Measurements from ENCODE around the gene DHRSX. TPM values are rescaled to one million over a fixed set of nuclear protein-coding genes. Genes with fewer than 3 reads are reported as not detected.
"Not testable (repeated sequence)": the region's sequence is repeated elsewhere in the genome, so short reads cannot be mapped to it uniquely, and the experiment has no call there.

The DHRSX gene
- total and polyA plus RNA-seq, 2 donors (not counting 3 experiments of a cell fraction or from before 2014, with no cell fraction given) = 27.1 to 37.7 TPM

DNA sequence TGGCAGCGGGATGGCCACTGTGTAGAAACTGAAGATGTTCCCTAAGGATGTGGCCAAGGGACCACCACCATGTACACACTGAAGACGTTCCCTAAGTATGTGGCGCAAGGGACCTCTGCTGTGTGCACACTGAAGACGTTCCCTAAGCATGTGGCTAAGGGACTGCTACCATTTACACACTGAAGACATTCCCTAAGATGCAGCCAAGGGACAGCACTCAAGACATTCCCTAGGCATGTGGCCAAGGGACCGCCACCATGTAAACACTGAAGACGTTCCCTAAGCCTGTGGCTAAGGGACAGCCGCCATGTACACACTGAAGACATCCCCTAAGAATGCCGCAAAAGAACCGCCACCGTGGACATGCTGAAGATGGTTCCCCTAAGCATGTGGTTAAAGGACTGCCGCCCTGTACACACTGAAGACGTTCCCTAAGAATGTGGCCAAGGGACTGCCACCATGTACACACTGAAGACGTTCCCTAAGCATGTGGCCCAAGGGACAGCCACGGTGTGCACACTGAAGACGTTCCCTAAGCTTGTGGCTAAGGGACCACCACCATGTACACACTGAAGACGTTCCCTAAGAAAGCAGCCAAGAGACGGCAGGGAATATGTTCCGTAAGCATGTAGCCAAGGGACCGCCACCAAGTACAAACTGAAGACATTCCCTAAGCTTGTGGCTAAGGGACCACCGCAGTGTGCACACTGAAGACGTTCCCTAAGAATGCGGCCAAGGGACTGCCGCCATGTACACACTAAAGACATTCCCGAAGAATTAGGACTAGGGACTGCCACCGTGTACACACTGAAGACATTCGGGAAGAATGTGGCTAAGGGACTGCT is 43.3 kb downstream of the DHRSX start:
- dilution Hi-C loops (cut with MboI; ENCODE audit: extremely low pct_ligation_motif_present, low sequenced_read_pairs) (no loop called here), intact Hi-C loops (cut with micrococcal nuclease) (no loop called here)
- H3K4me2 ChIP-seq (ENCODE audit: insufficient read depth, low read length) = no peak overlapping the region
- CTCF ChIA-PET = no interaction called here
- POLR2A ChIA-PET = no interaction called here
- H3K79me2 ChIP-seq (ENCODE audit: control insufficient read depth, insufficient read depth, low read length) = peaks cover 4% of the 10 kb centered on the region
- no peak overlapping the region for H3K4me3 ChIP-seq (replicated peaks in 1 of 3; ENCODE audit: insufficient read depth in 1 of 3, low read depth in 1 of 3, low read length in 3 of 3)
- no peaks in the 10 kb centered on the region for H3K4me1 ChIP-seq (ENCODE audit: control insufficient read depth, extremely low read depth, insufficient read depth, low read length)
- no peaks in the 10 kb centered on the region for H4K20me1 ChIP-seq (replicated peaks; ENCODE audit: control insufficient read depth, extremely low read depth, insufficient read depth, low read length)
- DNase-seq (ENCODE audit: low read depth, low spot score) (no peak), FAIRE-seq (no peak)
- H3K36me3 ChIP-seq (ENCODE audit: control insufficient read depth in 2 of 2, extremely low read depth in 1 of 2, insufficient read depth in 2 of 2, low read length in 2 of 2) = no peaks in the 10 kb centered on the region
- H3K9me1 ChIP-seq (replicated peaks; ENCODE audit: control insufficient read depth, extremely low read depth, insufficient read depth, low read length) = no peaks in the 10 kb centered on the region
- no peaks in the 10 kb centered on the region for H3K27me3 ChIP-seq (ENCODE audit: control insufficient read depth in 2 of 2, insufficient read depth in 2 of 2, low read length in 2 of 2)
- TF ChIP-seq POLR2AphosphoS5 (IDR thresholded peaks at IDR 0.05; ENCODE audit: insufficient read depth, low read depth, low read length) (no peak), JUN (IDR thresholded peaks at IDR 0.05; ENCODE audit: borderline replicate concordance, insufficient read depth, insufficient read length, low read depth) (no peak), GATA2 (IDR thresholded peaks at IDR 0.05; ENCODE audit: insufficient read depth, insufficient read length, low read depth, low read length) (no peak), MYC (IDR thresholded peaks at IDR 0.05; ENCODE audit: low read depth, low read length) (no peak), POLR2A (IDR thresholded peaks at IDR 0.05; ENCODE audit: low read depth, low read length) (no peak), CTCF (IDR thresholded peaks at IDR 0.05; ENCODE audit: extremely low read depth in 1 of 2, insufficient read depth in 1 of 2, low read depth in 1 of 2, low read length in 2 of 2) (no peak), EZH2 (IDR thresholded peaks at IDR 0.05; ENCODE audit: borderline replicate concordance, low read depth, low read length, severe bottlenecking) (no peak), FOS (IDR thresholded peaks at IDR 0.05; ENCODE audit: borderline replicate concordance, insufficient read depth, low read length) (no peak)
- TF ChIP-seq, protein P1, sequence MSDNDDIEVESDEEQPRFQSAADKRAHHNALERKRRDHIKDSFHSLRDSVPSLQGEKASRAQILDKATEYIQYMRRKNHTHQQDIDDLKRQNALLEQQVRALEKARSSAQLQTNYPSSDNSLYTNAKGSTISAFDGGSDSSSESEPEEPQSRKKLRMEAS (IDR thresholded peaks at IDR 0.05; ENCODE audit: insufficient read depth, insufficient read length) = no peak
- H2AFZ ChIP-seq (ENCODE audit: low read depth, low read length) = no peak overlapping the region
- no peak overlapping the region for H3K9ac ChIP-seq (replicated peaks; ENCODE audit: extremely low read depth, insufficient read depth, low read length)
- no peak overlapping the region for H3K27ac ChIP-seq (ENCODE audit: insufficient read depth, low read depth, low read length)
- BruUV-seq (replicated peaks) = no TSS peak
- no peaks in the 10 kb centered on the region for H3K9me3 ChIP-seq (replicated peaks; ENCODE audit: control insufficient read depth, insufficient read depth, low read length)

DNA sequence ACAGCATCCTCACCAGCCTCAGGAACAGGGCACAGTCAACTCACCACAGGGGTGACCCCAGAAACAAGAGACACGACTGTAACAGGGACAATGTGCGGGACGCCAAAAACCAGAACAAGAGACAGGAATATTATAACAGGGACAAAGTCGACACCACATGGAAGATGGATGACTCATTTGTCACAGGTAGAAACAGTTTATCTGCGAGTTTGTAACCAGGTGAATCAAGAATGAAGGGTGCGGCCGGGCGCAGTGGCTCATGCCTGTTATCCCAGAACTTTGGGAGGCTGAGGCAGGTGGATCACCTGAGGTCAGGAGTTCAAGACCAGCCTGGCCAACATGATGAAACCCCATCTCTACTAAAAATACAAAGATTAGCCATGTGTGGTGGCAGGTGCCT is 44.7 kb downstream of the DHRSX start:
- DNase-seq (ENCODE audit: low read depth, low spot score); dilution Hi-C loops (cut with MboI; ENCODE audit: extremely low pct_ligation_motif_present, low sequenced_read_pairs); H3K36me3 ChIP-seq (ENCODE audit: control insufficient read depth in 2 of 2, extremely low read depth in 1 of 2, insufficient read depth in 2 of 2, low read length in 2 of 2); H4K20me1 ChIP-seq (replicated peaks; ENCODE audit: control insufficient read depth, extremely low read depth, insufficient read depth, low read length); FAIRE-seq; H3K79me2 ChIP-seq (ENCODE audit: control insufficient read depth, insufficient read depth, low read length); CTCF ChIA-PET; POLR2A ChIA-PET; H3K4me3 ChIP-seq (replicated peaks in 1 of 3; ENCODE audit: insufficient read depth in 1 of 3, low read depth in 1 of 3, low read length in 3 of 3); H3K27ac ChIP-seq (ENCODE audit: insufficient read depth, low read depth, low read length); H3K4me1 ChIP-seq (ENCODE audit: control insufficient read depth, extremely low read depth, insufficient read depth, low read length); intact Hi-C loops (cut with micrococcal nuclease); H2AFZ ChIP-seq (ENCODE audit: low read depth, low read length); H3K4me2 ChIP-seq (ENCODE audit: insufficient read depth, low read length); H3K9me1 ChIP-seq (replicated peaks; ENCODE audit: control insufficient read depth, extremely low read depth, insufficient read depth, low read length); BruUV-seq (replicated peaks); H3K27me3 ChIP-seq (ENCODE audit: control insufficient read depth in 2 of 2, insufficient read depth in 2 of 2, low read length in 2 of 2); H3K9me3 ChIP-seq (replicated peaks; ENCODE audit: control insufficient read depth, insufficient read depth, low read length); H3K9ac ChIP-seq (replicated peaks; ENCODE audit: extremely low read depth, insufficient read depth, low read length): not testable (repeated sequence)

Data from endothelial cell of umbilical vein (primary cell).